AG04449 (cell line): Measurements from ENCODE around the gene ABLIM2.

ENCODE experiments used
- CTCF ChIA-PET: fragments of 350-600 bp; formaldehyde crosslinking; extraction: SDS; loops from one replicate; lab custom pipeline; 2021; ENCODE audit warnings: antibody characterized with exemption; lab: Yijun Ruan, JAX
- POLR2A ChIA-PET: fragments of 400-600, 350-600 bp; formaldehyde crosslinking; extraction: SDS; loops from one replicate; lab custom pipeline; 2020; ENCODE audit warnings: antibody characterized with exemption, inconsistent platforms; lab: Yijun Ruan, JAX
- DNase-seq: peaks from one replicate; pipeline ENCODE4 v3.0.0-alpha.2; 2010; ENCODE audit warnings: low read depth, low spot score
- H3K4me3 ChIP-seq: 2 replicates; pipeline ENCODE4 v1.5.1; 2011; ENCODE audit warnings: low read depth, mild to moderate bottlenecking, control low read depth, low read length
- CTCF ChIP-seq: IDR thresholded peaks from one replicate; pipeline ENCODE4 v1.5.1; 2011; ENCODE audit warnings: mild to moderate bottlenecking, moderate library complexity, low read length, control low read depth, inconsistent platforms; ENCODE audit not compliant: insufficient read depth; ENCODE audit errors: missing control alignments

ABLIM2 gene

GRCh38 chr4:8112036-8112576 lies 46.5 kb downstream of the ABLIM2 start:
- no peak for TF ChIP-seq CTCF
- POLR2A ChIA-PET = no interaction called here
- CTCF ChIA-PET = no interaction called here
- no peak for DNase-seq
- H3K4me3 ChIP-seq = no peak overlapping the region

- DNase-seq = no peak
- TF ChIP-seq CTCF = peak; percentile 10
- ChIA-PET CTCF (no interaction called here), POLR2A (no interaction called here)
- H3K4me3 ChIP-seq = no peak overlapping the region
These were observed 48.3 kb downstream of the ABLIM2 start for GRCh38 chr4:8110071-8110986.

- H3K4me3 ChIP-seq = no peak overlapping the region
- TF ChIP-seq CTCF = no peak
- DNase-seq = no peak
- POLR2A ChIA-PET = no interaction called here
- CTCF ChIA-PET = interaction anchor here (1.8 kb wide), 1 partner anchor 11 kb away, joined by 4 read pairs; no protein-coding TSS in a partner anchor
These were observed 49.1 kb downstream of the ABLIM2 start for GRCh38 chr4:8109406-8110065.

GRCh38 chr4:8108991-8109390 lies 49.6 kb downstream of the ABLIM2 start:
- DNase-seq = no peak
- no peak for TF ChIP-seq CTCF
- CTCF ChIA-PET = interaction anchor here (1.8 kb wide), 1 partner anchor 11 kb away, joined by 4 read pairs; no protein-coding TSS in a partner anchor
- no peak overlapping the region for H3K4me3 ChIP-seq
- POLR2A ChIA-PET = no interaction called here

GRCh38 chr4:8108261-8108660 lies 50.4 kb downstream of the ABLIM2 start:
- no peak for DNase-seq
- no peak for TF ChIP-seq CTCF
- no peak overlapping the region for H3K4me3 ChIP-seq
- CTCF ChIA-PET = interaction anchor here (1.8 kb wide), 1 partner anchor 10 kb away, joined by 4 read pairs; no protein-coding TSS in a partner anchor
- POLR2A ChIA-PET = no interaction called here
